HG03060 (cell line): ENCODE measurements around the gene ABCC2.
"Not testable (repeated sequence)": the region's sequence is repeated elsewhere in the genome, so short reads cannot be mapped to it uniquely, and the experiment has no call there.

Experiments used
- ATAC-seq: cut with Tn5 transposase; IDR thresholded peaks from one replicate; pipeline ENCODE4 v1.9.1; 2021; ENCODE audit warnings: low read depth, moderate number of reproducible peaks; ENCODE audit not compliant: unreplicated experiment

Gene ABCC2

DNA sequence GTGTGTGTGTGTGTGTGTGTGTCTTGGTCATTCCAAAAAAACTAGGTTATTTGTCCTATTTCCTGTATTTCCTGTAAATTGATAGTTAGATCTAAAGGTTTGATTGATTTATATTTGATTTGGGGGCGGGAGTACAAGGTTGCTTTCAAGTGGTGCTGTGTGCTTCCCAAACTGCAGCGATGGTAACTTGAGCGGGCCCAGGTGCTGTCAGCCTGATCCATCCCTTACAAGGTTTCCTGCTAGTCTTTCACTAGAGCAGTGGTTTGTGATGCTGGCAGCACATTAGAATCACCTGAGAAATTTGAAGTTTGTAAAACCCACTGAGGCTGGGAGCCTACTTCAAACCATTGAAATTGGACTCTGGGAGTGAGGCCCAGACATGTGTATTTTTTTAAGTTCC is 23.7 kb downstream of the ABCC2 start:
- no peak for ATAC-seq

DNA sequence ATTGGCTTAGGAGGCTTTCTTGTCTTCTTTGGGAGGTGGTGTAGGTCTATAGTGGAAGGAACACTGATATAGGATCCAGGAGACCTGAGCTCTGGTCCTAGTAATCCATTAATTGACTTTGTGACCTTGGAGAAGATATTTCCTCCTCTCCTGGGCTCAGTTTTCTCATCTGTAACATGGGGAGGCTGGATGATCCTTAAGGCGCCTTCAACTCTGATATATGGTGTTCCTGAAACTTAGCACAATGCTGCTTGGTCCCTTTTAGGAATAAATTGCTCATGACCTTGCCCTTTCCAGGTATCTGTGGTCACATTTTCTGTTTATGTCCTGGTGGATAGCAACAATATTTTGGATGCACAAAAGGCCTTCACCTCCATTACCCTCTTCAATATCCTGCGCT is 25.3 kb downstream of the ABCC2 start:
- ATAC-seq = no peak

DNA sequence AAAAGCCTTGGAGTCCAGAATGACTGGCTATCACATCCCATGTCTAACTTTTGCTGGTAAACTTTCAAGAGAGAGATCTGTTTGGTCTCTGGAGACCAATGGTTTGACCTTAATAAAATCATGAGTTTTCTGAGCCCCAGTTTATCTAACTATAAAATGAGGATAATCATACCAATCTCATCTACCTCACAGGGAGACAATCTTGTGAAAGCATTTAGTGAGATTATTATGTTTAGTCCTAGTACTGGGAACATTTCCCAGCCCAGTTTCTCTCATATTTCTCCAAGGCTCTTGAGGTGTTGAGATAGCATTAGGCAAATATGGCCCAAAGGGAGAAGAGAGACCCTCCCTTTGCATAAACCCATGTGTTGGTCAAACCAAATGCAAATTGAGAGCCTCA is 25.8 kb downstream of the ABCC2 start:
- no peak for ATAC-seq

DNA sequence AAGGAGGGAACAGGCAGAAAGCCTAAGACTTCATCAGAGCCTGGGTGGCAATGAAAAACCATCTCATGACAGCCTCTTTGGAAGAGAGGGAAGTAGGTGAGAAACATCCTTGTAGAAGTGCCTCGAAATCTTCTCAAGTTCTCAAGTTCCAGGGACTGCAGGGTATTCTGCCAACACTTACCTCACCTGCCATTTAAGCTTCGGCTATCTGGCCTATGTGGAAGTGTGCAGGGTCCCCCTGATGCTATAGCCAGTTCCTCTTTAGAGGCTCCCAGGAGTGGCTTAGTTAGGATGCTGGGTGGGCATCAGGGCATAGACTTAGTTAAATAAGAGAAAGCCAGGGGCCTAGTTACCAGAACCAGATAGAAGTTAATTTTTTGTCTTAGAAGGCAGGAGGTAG is 27.0 kb downstream of the ABCC2 start:
- no peak for ATAC-seq

DNA sequence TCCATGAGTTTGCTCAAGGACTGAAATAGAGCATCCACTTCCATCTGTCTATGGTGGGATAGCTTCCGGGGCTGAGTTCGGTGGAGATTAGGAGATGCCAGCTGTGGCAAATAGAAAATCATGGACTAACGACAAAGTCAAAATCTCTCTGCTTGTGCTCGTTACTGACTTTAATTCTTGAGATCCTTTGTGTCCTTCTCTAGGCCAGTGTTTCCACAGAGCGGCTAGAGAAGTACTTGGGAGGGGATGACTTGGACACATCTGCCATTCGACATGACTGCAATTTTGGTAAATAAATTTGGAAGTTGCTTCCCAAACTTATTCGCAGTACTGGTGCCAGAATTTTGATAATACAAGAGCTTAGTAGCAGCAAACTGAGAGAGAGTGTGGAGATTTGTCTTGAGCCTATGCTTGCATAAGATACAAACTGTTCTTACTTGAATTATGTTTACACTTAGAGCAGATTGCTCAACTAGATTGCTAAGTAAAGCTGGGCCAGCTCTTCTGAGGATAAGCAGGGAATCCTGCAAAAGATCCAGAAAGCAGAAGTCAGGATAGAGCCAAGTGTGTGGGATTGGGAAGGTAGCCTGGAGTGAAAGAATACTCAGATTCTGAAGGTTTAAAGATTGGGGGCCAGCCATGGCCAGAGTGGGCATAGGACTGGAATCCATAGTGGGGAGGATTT is 27.6 kb downstream of the ABCC2 start:
- ATAC-seq = no peak

DNA sequence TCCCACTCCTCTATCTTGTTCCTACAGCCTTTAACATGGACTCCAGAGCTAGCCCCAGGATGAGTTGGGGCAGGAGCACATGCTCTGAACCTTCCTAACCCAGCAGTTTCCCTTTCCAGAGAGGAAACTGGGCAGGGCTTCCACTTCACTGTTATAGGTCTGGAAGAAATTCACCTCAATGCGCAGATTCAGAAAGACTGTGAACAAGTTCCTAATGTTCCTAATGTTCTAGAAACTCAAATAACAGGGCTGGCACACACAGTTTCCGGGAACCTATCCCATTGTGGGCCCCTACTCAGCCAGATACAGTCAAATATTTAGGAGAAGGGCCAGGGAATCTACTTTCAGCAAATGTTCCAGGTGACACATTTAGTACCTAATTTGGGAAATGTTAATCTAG is 29.7 kb downstream of the ABCC2 start:
- no peak for ATAC-seq

DNA sequence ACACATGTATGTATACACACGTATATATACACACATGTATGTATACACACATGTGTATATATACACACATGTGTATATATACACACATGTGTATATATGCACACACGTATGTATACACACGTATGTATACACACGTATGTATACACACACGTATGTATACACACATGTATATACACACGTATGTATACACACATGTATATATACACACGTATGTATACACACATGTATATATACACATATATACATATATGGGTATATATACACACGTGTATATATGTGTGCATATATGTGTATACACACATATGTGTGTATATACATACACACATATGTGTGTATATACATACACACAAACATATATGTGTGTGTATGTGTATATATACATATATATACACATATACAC is 31.7 kb downstream of the ABCC2 start:
- ATAC-seq = no peak

DNA sequence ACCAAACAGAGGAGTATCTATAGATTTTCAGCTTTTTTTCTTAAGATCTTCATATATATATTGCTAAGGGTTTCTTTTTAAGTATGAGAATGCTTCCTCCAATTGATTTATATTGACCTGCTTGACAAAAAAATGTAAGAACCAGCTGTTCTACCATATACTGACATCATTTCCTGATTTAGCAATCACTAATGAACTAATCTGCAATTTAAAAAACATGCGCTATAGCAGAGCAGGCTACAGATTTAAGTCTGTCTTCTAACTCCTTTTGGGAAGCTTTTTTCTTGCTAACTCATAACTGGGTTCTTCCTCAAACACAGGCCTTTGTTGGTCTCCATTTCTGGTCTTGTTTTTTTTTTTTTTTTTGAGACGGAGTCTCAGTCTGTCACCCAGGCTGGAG is 33.2 kb downstream of the ABCC2 start:
- no peak for ATAC-seq

DNA sequence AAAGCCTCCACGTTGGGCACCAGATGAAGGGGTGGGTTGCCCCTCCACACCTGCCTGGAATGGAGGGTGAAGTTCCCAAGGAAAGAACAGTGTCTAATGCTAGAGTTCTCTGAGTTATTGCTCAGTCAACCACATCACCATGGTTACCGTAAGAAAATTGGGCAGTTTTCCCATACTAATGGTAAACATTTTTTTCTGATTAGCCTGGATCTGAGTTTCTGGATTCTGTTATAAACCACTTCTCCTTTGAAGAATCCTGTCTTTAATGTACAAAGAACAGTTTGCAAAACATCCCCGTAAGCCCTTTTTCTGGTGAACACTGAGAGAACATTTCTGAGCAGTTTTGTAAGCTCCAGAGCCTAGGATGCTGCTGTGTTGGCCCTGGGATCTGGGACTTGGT is 45.5 kb downstream of the ABCC2 start:
- ATAC-seq = no peak

DNA sequence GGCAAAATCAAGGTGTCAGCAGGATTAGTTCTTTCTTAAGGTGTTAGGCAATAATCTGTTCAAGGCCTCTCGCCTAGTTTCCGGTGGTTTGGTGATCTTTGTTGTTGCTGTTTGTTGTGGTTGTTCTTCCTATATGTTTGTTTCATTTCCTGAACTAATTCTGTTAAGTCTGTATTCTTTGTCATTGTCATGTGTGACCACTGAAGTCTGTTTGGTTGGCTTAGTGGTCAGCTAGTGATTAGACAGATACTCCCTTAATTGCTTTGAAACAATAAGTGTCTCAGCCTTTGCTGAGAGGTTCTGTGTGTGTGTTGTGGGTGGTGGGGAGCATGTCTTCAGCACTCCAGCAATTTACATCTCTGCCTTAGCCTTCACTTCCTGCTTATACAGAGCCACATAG is 46.0 kb downstream of the ABCC2 start:
- no peak for ATAC-seq

DNA sequence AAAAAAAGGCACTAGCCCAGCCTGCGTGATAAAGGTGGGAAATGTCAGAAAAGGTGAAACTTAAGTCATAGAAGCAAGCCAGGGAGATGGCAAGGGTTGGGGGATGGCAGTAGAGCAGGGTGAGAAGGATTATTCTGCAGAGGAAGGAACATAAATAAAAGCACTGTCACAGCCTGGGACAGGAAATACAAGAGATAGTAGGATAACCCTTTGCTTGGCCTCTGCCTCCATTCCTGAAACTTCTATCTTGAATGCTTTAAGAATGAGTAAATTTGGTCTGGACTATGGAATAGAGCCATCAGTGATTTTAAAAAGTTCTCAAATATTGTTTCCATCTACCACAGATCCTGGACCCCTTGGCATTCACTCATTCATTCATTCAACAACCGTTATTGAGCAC is 50.0 kb downstream of the ABCC2 start:
- ATAC-seq = no peak

DNA sequence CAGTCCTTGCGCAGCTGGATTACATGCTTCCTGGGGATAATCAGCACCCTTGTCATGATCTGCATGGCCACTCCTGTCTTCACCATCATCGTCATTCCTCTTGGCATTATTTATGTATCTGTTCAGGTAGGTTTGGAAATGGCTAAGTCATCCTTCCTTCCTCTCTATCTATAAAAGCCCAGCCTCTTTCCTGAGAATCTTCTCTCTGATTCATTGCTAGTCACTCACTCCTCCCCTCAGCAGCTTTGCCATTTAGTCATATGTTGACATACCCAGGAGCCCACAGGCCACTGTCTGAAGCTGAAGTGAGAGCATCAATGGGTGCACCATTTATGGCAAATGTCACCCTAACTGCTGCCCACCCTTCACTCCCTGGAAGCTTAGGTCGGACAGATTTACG is 52.0 kb downstream of the ABCC2 start:
- ATAC-seq = no peak

DNA sequence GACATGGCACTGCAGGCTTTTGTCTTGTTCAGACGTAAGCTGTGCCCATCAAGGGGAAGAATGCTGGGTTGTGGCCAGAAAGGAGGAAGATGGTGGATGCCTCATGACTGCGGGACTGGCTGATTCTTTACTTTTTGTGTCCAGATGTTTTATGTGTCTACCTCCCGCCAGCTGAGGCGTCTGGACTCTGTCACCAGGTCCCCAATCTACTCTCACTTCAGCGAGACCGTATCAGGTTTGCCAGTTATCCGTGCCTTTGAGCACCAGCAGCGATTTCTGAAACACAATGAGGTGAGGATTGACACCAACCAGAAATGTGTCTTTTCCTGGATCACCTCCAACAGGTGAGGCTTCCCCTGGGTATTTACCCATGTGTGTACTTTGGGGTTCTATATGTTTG is 53.5 kb downstream of the ABCC2 start:
- ATAC-seq = no peak

DNA sequence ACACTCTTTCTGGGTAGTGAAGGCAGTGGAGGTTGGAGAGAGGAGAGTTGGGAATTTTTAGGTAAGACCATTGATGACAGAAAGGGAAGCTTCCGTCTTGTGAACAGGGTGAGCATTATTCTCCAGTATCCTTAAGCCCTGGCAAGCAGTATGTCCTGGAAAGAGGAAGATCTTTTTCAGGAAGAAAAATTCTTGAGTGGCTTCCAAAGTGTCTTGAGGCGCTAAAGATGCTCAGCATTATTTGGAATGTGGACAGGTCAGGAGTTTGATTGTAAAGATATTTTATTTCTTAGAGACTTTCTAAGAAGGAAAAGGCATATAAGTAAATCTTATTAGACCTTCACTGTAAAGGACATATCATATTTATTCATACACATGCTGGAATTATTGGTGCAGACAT is 54.3 kb downstream of the ABCC2 start:
- no peak for ATAC-seq

DNA sequence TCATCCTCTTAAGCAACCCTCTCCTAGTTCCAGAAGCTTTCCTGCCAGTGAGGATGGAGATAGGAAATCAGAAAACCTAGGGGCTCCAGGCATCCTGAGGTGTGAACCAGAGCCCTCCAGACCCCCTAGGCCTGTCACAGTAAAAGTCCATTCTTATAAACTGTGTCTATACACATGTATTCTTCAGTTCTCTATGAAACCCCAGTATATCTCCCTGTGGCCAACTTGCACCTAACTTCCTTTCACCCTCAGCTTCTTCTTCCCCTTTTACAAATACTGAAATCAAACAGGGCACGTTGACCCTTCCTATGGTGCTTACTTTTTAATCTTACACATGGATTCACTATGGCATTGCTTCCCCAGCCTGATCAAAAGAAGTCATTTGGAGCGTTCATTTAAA is 58.4 kb downstream of the ABCC2 start:
- ATAC-seq = not testable (repeated sequence)

DNA sequence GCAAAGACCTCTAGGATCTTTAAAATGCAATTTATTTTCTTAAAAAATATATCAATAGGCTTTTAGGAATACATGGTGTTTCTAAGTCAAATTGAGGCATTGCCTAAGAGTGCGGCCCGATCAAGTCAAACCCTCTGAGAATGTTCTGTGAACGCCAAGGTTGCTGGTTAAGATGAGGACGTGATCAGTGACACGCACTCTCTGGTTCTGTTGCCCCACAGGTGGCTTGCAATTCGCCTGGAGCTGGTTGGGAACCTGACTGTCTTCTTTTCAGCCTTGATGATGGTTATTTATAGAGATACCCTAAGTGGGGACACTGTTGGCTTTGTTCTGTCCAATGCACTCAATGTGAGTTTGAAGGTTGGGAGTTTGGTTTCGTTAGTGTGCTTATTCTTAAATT is 59.3 kb downstream of the ABCC2 start:
- ATAC-seq = no peak

DNA sequence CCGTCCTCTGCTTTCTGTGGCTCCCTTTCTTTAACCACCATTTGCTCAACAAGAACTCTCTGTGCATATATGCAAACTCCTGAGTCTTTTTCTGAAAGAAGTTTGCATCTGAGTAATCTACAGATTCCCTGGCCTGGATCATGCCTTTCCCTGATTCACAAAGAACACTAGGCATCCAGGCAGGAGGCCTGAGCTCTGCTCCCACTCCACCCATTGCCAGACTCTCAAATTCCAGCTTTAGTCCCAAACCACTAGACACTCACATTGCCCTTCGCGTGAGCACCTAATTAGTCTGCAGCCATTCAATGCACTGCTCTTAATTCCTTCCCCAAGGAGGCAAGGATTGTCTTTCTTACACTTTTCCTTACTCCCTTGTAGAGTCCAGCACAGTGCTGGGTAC is 60.9 kb downstream of the ABCC2 start:
- ATAC-seq = no peak

DNA sequence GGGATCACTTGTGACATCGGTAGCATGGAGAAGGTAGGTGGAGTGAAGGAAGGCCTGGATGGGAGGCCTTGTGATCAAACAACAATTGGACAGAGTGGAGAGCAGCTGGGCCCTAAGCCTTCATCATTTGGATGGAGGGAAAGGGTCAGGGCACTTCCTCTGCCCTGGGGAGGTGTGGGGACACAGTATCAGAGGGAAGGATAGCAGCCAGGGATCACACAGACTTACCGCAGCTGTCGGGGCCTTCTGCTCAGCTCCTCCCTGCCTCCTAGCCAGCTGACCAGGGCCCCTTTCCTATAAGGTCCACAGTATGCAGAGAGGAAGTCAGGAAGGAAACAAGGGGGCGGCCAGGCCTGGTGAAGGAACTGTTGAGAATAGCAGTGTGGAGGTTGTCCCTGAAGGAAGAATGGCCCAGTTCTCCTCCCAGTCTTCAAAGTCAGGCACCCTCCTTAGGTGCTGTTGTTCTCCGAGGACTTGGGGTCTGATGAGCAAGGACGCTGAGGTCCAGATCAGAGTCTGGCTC is 62.1 kb downstream of the ABCC2 start:
- no peak for ATAC-seq

DNA sequence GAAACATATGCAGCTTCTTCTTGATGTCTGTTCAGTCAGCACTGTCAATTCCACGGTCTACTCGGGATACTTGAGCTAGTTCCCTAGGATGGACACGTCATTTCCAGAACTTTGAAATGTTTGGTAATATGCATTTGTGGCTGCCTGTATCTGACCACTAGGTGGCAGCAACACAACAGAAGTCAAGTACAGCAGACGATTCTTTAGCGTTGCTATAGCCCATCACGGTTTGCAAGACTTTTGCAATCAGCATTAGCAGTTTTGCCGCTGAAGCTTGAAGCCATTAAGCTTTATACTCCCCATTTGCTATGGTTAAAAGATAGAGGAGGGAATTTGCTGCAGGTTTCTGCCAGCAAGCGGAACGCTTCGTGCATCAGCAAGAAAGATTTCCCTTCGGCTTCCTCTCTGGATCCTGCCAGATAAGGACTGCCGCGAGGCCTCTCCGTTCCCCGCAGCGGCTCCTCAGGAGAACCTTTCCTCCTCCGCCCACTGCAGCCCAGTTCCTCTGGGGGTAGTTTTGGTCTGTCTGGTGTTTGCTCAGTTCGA is 63.5 kb downstream of the ABCC2 start:
- no peak for ATAC-seq

DNA sequence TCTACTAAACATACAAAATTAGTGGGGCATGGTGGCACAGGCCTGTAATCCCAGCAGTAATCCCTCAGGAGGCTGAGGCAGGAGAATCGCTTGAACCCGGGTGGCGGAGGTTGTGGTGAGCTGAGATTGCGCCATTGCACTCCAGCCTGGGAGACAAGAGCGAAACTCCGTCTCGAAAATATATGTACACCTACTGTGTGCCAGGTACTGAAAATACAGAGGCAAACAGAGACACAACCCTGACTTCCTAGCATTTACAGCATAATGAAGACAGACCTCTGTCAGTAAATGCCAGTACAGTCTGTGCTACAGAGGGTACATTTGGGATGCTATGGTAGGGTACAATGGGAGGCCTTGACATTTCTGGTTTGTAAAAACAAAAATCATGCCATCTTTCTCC is 66.6 kb downstream of the ABCC2 start:
- ATAC-seq = no peak

DNA sequence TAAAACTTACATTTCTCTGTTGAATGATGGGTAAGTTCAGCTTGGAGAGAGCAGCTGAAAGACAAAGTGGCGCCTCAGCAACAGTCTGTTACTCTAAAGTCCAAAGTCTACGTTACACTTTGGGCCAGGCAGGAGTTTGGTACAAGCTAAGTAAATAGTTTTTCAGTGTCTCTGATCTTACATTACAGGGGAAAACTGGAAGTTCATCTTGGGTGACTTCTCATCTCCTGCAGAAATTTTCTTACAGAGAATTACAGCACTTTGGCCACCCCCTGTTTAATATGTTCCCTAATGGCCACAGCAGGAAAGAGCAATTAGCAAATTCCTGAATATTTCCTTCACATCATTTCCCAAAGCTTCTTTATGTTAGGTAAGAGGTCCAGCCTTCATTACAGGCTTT is 67.1 kb downstream of the ABCC2 start:
- ATAC-seq = no peak

DNA sequence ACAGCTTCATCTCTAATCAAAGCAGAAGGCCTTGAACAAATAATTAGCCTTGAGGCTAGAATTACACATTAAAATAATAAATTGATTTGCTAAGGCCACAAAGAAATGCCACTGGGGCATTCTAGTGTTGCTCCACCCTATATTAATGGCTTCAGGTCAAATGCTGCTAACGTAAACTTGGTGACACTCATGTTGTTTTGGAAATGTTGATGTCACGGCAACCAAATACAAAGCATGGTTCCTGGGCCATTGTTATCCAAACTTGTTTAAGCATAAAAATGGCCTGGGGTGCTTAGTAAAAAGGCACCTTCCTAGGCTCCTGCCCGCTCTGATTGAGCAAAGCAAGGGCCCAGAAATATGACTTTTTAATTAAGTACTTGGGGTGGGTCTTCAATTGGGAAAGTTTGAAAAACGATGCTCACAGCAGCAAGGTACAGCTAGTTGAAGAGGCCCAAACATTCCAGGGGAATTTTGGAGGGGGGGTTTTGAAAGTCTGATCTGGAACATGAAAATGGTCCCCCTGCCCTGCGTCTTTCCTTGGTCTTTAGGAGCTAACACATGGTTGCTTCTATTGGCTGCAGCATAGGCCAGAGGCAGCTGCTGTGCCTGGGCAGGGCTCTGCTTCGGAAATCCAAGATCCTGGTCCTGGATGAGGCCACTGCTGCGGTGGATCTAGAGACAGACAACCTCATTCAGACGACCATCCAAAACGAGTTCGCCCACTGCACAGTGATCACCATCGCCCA is 67.8 kb downstream of the ABCC2 start:
- ATAC-seq = no peak
